Smooth muscle cell (in vitro differentiated cells): ENCODE measurements around the gene CACNA2D3. TPM values are rescaled to one million over a fixed set of nuclear protein-coding genes. Genes with fewer than 3 reads are reported as not detected.

Experiments used
- DNase-seq: peaks from one replicate; lab custom pipeline; 2025; ENCODE audit not compliant: unreplicated experiment; lab: John Stamatoyannopoulos, UW
- H2AFZ ChIP-seq: fragments of 200-600 bp; sonication (generic); 2 replicates; pipeline ENCODE4 v1.6.0; 2016; ENCODE audit warnings: antibody characterized with exemption, low read depth, mild to moderate bottlenecking
- H3F3A ChIP-seq: fragments of 200-600 bp; sonication (generic); 2 replicates; pipeline ENCODE4 v1.6.0; 2017; ENCODE audit warnings: antibody characterized with exemption, low read depth
- H3K27ac ChIP-seq: fragments of 200-600 bp; sonication (generic); 2 replicates; pipeline ENCODE4 v1.5.1; 2016; ENCODE audit warnings: low read depth, mild to moderate bottlenecking
- H3K27me3 ChIP-seq: fragments of 200-600 bp; sonication (generic); 2 replicates; pipeline ENCODE4 v1.6.1; 2016; ENCODE audit warnings: low read depth, mild to moderate bottlenecking
- H3K36me3 ChIP-seq: fragments of 200-600 bp; sonication (generic); 2 replicates; pipeline ENCODE4 v1.5.1; 2016; ENCODE audit warnings: low read depth
- H3K4me1 ChIP-seq: fragments of 200-600 bp; sonication (generic); 2 replicates; pipeline ENCODE4 v1.5.1; 2016; ENCODE audit warnings: low read depth
- H3K4me2 ChIP-seq: fragments of 200-600 bp; sonication (generic); 2 replicates; pipeline ENCODE4 v1.6.0; 2016; ENCODE audit warnings: mild to moderate bottlenecking
- H3K4me3 ChIP-seq: fragments of 200-600 bp; sonication (generic); 2 replicates; pipeline ENCODE4 v1.5.1; 2016; ENCODE audit warnings: mild to moderate bottlenecking
- H3K79me2 ChIP-seq: fragments of 200-600 bp; sonication (generic); 2 replicates; pipeline ENCODE4 v1.6.0; 2016; ENCODE audit warnings: low read depth, mild to moderate bottlenecking
- H3K9ac ChIP-seq: fragments of 200-600 bp; sonication (generic); 2 replicates; pipeline ENCODE4 v1.6.0; 2016; ENCODE audit warnings: low read depth
- H3K9me3 ChIP-seq: fragments of 200-600 bp; sonication (generic); replicated peaks from 2 replicates; pipeline ENCODE4 v1.5.1; 2016; ENCODE audit warnings: low read depth
- H4K20me1 ChIP-seq: fragments of 200-600 bp; sonication (generic); 2 replicates; pipeline ENCODE4 v1.6.0; 2016; ENCODE audit warnings: low read depth
- CTCF ChIP-seq: fragments of 200-600 bp; sonication (generic); IDR thresholded peaks from 2 replicates; pipeline ENCODE4 v1.5.1; 2017; ENCODE audit warnings: borderline replicate concordance, mild to moderate bottlenecking, antibody characterized with exemption; ENCODE audit not compliant: insufficient read depth, poor library complexity, severe bottlenecking
- WGBS: methylation state at CpG from one replicate; pipeline ENCODE4 v1.1.7; 2016; ENCODE audit warnings: low lambda C conversion rate; 5-methylcytosine and 5-hydroxymethylcytosine counted together
- polyA plus RNA-seq: library from polyadenylated mRNA; unstranded; fragments of >200 nt; fragmentation: Nextera tagmentation; extraction: Ambion mirVana; gene quantifications from 2 replicates; pipeline ENCODE4 v1.2.1, GENCODE V29; 2016
- total RNA-seq: library from RNA; depleted of rRNA; stranded (reverse); fragments of >200 nt; gene quantifications from 2 replicates; pipeline ENCODE4 v1.2.3, GENCODE V29; 2014

CACNA2D3 gene
- total and polyA plus RNA-seq, 2 experiments from 2014 or later: 0.15 to 0.90 TPM

- H3F3A ChIP-seq: peaks cover 3% of the 10 kb centered on the region
- no peaks in the 10 kb centered on the region for H3K36me3 ChIP-seq
- no peak for DNase-seq
- no peaks in the 10 kb centered on the region for H3K27me3 ChIP-seq
- no peaks in the 10 kb centered on the region for H3K4me1 ChIP-seq
- no peaks in the 10 kb centered on the region for H4K20me1 ChIP-seq
- peak overlapping the region; percentile 40 for H3K4me2 ChIP-seq
- no peaks in the 10 kb centered on the region for H3K9me3 ChIP-seq
- no peak overlapping the region for H3K4me3 ChIP-seq
- TF ChIP-seq CTCF: no peak
- H3K27ac ChIP-seq: no peak overlapping the region
- no peak overlapping the region for H3K9ac ChIP-seq
- no peak overlapping the region for H2AFZ ChIP-seq
- WGBS: 79% methylated on average over 2 of the region's 2 CpGs
- no peaks in the 10 kb centered on the region for H3K79me2 ChIP-seq
These were observed 794.8 kb downstream of the CACNA2D3 start for GRCh38 chr3:54917174-54917573.

GRCh38 chr3:54917862-54918261 is 795.5 kb downstream of the CACNA2D3 start:
- Histone ChIP-seq H3K79me2 (no peaks in the 10 kb centered on the region), H3F3A (peaks cover 3% of the 10 kb centered on the region), H3K27ac (no peak overlapping the region), H2AFZ (no peak overlapping the region), H3K27me3 (no peaks in the 10 kb centered on the region), H3K36me3 (no peaks in the 10 kb centered on the region), H3K9ac (no peak overlapping the region), H3K4me1 (no peaks in the 10 kb centered on the region), H3K4me3 (no peak overlapping the region), H3K4me2 (no peak overlapping the region), H4K20me1 (no peaks in the 10 kb centered on the region), H3K9me3 (no peaks in the 10 kb centered on the region)
- DNase-seq: no peak
- 84% methylated on average over 4 of the region's 4 CpGs for WGBS
- no peak for TF ChIP-seq CTCF

GRCh38 chr3:54918516-54918915 is 796.2 kb downstream of the CACNA2D3 start:
- WGBS: 96% methylated on average over 12 of the region's 12 CpGs
- Histone ChIP-seq H3K4me2 (no peak overlapping the region), H3K4me3 (no peak overlapping the region), H3K79me2 (no peaks in the 10 kb centered on the region), H4K20me1 (no peaks in the 10 kb centered on the region), H3K9me3 (no peaks in the 10 kb centered on the region), H3K9ac (no peak overlapping the region), H3K27ac (no peak overlapping the region), H3K4me1 (no peaks in the 10 kb centered on the region), H3K36me3 (no peaks in the 10 kb centered on the region), H2AFZ (no peak overlapping the region), H3F3A (peaks cover 3% of the 10 kb centered on the region), H3K27me3 (no peaks in the 10 kb centered on the region)
- DNase-seq: no peak
- TF ChIP-seq CTCF: no peak

GRCh38 chr3:54928046-54928770 is 805.9 kb downstream of the CACNA2D3 start, which contains the start of gene LRTM1:
LRTM1 (minus strand) TSS chr3:54928059; CDS start chr3:54927911, 148 bp downstream.
- Histone ChIP-seq H3K27me3 (no peaks in the 10 kb centered on the region), H3K9me3 (no peaks in the 10 kb centered on the region), H3K27ac (no peak within 1 kb of the TSS), H3K4me2 (no peak within 1 kb of the TSS), H3K9ac (no peak within 1 kb of the TSS), H2AFZ (no peak within 1 kb of the TSS), H3K79me2 (no peaks in the 10 kb centered on the region), H3K4me3 (no peak within 1 kb of the TSS), H4K20me1 (no peaks in the 10 kb centered on the region), H3K36me3 (no peaks in the 10 kb centered on the region), H3K4me1 (peaks cover 9% of the 10 kb centered on the region), H3F3A (no peaks in the 10 kb centered on the region)
- 81% methylated on average over 14 of the region's 14 CpGs for WGBS
- no peak for TF ChIP-seq CTCF
- no peak for DNase-seq
